Mucosa of descending colon (tissue), 3 donors: ENCODE measurements around the gene FBLN1. TPM values are rescaled to one million over a fixed set of nuclear protein-coding genes. Genes with fewer than 3 reads are reported as not detected.

ENCODE experiments used
- ATAC-seq: fragments of 200-7000 bp; cut with Tn5 transposase; one replicate; pipeline ENCODE4 v1.9.1; 2020; ENCODE audit warnings: mild to moderate bottlenecking, moderate library complexity
- DNase-seq, 3 donors: peaks; one replicate each; pipeline ENCODE4 v3.0.0-alpha.2; 2020
- H3K36me3 ChIP-seq: fragments of 200-600 bp; one replicate; pipeline ENCODE4 v1.8.0; 2021; ENCODE audit warnings: low read depth, mild to moderate bottlenecking
- H3K4me1 ChIP-seq: fragments of 200-600 bp; one replicate; pipeline ENCODE4 v1.8.0; 2021; ENCODE audit warnings: low read depth, mild to moderate bottlenecking
- H3K4me3 ChIP-seq: fragments of 200-600 bp; one replicate; pipeline ENCODE4 v1.8.0; 2021; ENCODE audit warnings: mild to moderate bottlenecking
- H3K9me3 ChIP-seq: fragments of 200-600 bp; one replicate; pipeline ENCODE4 v1.8.0; 2021; ENCODE audit warnings: mild to moderate bottlenecking
- intact Hi-C, 2 donors: fragments of 100-400 bp; cut with DNase I in 1 of 2; cut with micrococcal nuclease in 1 of 2; formaldehyde crosslinking; loops; one replicate each; pipeline versions ENCODE4 v1.11.0 to v1.11.1; 2022; cut with DNase I, micrococcal nuclease
- total RNA-seq, 3 donors: library from RNA; stranded (reverse); fragmentation: NEBNext Ultra II Directional in 2 of 3; extraction: Animal tissue kit (Norgen Biotek cat#: 25700) in 2 of 3; gene quantifications; one replicate each; pipeline versions ENCODE4 v1.2.1 to v1.2.4, GENCODE V29; 2021 to 2023
- TF ChIP-seq, protein P1 (sequence below): fragments of 200-600 bp; IDR thresholded peaks from one replicate; pipeline ENCODE4 v1.8.0; 2022; ENCODE audit warnings: antibody characterized with exemption, mild to moderate bottlenecking
- donor health status: DM: no; HTN: no; CAD: no; lungs with moderate emphysema.
- donor health status: DM: no; HTN: no; CAD: no.
- donor health status: DM: no; HTN: yes; CAD: no.

Gene FBLN1
- total RNA-seq, 3 donors from 2014 or later: 34.1 to 198 (median 88.3) TPM

DNA sequence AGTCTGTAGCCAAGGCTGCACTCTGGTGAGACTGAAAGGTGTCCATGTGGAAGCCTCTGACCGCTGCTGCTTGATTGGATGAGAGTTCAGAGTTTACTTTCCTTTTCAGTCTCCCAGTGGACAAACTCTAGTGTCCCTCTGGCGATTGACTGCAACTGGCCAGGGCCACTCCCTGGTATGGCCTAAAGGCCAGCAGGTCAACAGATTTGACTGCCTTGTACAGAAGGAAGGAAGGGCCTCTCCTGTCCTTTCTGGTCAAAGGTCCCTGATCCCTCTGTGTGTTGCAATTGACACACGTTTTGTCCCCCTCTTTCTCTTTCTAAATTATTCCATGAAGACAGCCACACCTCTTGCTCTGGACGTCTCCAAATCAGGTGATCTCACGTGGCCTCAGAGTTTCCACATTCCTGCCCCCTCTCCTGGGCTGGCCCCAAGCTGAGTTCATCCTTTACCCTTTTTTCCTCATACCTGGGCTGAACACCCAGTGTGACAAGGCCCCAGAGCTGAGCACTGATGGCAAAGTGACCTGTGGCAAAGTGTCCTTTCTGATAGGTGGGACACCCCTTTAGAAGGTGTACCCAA lies 18.7 kb upstream of the FBLN1 start:
- no peak for DNase-seq
- no peak for ATAC-seq
- H3K4me1 ChIP-seq: no peaks in the 10 kb centered on the region
- intact Hi-C loops: no loop called here
- TF ChIP-seq, protein P1, sequence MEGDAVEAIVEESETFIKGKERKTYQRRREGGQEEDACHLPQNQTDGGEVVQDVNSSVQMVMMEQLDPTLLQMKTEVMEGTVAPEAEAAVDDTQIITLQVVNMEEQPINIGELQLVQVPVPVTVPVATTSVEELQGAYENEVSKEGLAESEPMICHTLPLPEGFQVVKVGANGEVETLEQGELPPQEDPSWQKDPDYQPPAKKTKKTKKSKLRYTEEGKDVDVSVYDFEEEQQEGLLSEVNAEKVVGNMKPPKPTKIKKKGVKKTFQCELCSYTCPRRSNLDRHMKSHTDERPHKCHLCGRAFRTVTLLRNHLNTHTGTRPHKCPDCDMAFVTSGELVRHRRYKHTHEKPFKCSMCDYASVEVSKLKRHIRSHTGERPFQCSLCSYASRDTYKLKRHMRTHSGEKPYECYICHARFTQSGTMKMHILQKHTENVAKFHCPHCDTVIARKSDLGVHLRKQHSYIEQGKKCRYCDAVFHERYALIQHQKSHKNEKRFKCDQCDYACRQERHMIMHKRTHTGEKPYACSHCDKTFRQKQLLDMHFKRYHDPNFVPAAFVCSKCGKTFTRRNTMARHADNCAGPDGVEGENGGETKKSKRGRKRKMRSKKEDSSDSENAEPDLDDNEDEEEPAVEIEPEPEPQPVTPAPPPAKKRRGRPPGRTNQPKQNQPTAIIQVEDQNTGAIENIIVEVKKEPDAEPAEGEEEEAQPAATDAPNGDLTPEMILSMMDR: no peak
- no peak overlapping the region for H3K4me3 ChIP-seq
- H3K9me3 ChIP-seq: no peaks in the 10 kb centered on the region
- H3K36me3 ChIP-seq: no peaks in the 10 kb centered on the region

DNA sequence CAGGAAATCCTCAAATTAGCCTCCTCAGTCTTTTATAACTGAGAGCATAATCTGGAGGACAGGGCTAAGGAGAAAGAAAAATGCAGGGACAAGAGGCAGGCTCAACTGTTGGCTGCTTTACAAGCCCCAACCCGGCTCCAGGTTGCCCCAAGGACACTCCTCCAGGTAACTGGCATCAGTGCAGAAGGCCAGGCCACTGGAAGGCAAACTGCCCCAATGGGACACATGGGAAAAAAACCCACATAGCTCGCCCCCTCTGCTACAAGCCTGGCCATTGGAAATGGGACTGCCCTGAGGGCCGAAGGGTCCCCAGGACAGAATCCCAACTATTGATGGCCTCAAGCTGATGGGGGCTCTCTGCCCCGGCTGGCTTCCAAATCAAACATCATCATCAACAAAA lies 17.9 kb upstream of the FBLN1 start:
- intact Hi-C loops: no loop called here
- Histone ChIP-seq H3K4me1 (no peaks in the 10 kb centered on the region), H3K9me3 (no peaks in the 10 kb centered on the region)

DNA sequence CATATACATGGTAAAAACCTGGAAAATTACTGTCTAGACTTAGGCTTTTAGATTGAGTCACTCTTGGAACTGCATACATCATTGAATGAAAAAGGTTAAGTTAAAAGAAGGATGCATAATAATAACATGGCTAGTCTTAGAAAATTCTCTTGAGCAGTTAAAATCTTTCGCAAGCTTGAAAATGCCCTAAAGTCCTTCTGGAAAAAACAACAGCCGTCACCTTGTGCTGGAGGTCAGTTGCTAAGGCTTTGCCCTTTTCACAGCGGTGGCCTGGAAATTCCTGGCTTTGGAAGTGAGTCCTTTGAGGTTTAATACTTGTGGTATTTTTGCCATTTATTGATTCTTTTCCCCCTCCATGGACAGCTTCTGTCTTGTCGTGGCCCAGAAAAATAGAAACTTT lies 17.4 kb upstream of the FBLN1 start:
- Histone ChIP-seq H3K4me1 (no peaks in the 10 kb centered on the region), H3K36me3 (no peaks in the 10 kb centered on the region), H3K9me3 (no peaks in the 10 kb centered on the region), H3K4me3 (no peak overlapping the region)
- TF ChIP-seq, protein P1: no peak
- intact Hi-C loops: no loop called here
- ATAC-seq: no peak
- no peak for DNase-seq

More for the DNA sequence above, 17.9 kb upstream of the FBLN1 start:
- TF ChIP-seq, protein P1: no peak
- no peak overlapping the region for H3K4me3 ChIP-seq
- H3K36me3 ChIP-seq: no peaks in the 10 kb centered on the region
- DNase-seq (no peak), ATAC-seq (no peak)

DNA sequence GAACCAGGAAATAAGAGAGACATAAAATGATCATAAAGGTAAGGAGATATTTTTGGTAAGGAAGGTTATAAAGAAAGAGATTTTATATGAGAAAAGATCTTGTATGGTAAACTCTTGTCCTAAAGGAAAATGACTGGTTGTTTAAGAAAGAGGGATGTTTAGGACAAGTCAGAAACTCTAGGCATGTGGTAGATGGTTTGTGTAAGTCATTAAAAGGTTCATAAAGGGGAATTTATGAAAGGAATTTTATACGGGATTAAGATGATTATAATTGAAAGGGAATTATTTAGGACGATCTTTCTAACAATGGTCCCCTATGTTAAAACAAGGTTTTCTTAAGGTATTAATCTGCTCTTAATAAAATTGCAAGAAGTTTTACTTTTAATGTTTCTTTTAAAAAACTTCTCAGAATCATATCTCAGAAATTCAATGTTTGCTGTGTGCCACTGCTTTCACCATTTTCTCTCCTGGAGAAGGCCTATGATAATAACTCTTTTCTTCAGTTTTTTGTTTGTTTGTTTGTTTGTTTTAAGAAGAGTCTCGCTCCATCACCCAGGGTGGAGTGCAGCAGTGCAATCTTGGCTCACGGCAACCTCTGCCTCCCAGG lies 13.8 kb upstream of the FBLN1 start:
- Histone ChIP-seq H3K9me3 (no peaks in the 10 kb centered on the region), H3K4me3 (no peak overlapping the region), H3K36me3 (no peaks in the 10 kb centered on the region), H3K4me1 (no peaks in the 10 kb centered on the region)
- ATAC-seq (no peak), DNase-seq (no peak)
- TF ChIP-seq, protein P1: no peak
- intact Hi-C loops: no loop called here

DNA sequence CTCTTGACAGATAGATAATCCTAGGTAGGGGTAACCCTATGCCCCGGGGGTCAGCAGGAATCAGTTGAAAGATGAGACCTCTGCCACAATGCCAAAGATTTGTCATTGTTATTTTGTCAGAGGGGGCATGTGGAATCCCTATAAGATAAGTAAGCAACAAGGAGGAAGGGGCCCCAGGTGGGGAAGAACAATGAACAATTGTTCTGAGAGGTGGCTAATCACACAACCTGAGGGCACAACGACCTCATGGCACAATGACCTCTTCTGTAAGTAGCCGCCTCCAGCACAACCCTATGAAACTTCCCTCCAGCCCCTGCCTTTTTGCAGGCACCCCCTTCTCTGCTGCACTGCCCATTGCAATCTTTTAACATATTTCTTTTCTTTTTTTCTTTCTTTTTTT lies 11.8 kb upstream of the FBLN1 start:
- no peak overlapping the region for H3K4me3 ChIP-seq
- ATAC-seq (no peak), DNase-seq (no peak)
- intact Hi-C loops: no loop called here
- TF ChIP-seq, protein P1: no peak
- H3K36me3 ChIP-seq: no peaks in the 10 kb centered on the region
- no peaks in the 10 kb centered on the region for H3K9me3 ChIP-seq
- no peaks in the 10 kb centered on the region for H3K4me1 ChIP-seq
